GM12878 (cell line): ENCODE results near the gene KLF15.

Experiments used
- POLR2A ChIP-seq: IDR thresholded peaks from 2 replicates; pipeline ENCODE4 v1.6.1; 2011; ENCODE audit warnings: low read depth, mild to moderate bottlenecking, low read length
- RB1 ChIP-seq: fragments of 450-650 bp; formaldehyde crosslinking; IDR thresholded peaks from 2 replicates; pipeline ENCODE4 v1.6.1; 2017; ENCODE audit warnings: mild to moderate bottlenecking, borderline replicate concordance

DNA sequence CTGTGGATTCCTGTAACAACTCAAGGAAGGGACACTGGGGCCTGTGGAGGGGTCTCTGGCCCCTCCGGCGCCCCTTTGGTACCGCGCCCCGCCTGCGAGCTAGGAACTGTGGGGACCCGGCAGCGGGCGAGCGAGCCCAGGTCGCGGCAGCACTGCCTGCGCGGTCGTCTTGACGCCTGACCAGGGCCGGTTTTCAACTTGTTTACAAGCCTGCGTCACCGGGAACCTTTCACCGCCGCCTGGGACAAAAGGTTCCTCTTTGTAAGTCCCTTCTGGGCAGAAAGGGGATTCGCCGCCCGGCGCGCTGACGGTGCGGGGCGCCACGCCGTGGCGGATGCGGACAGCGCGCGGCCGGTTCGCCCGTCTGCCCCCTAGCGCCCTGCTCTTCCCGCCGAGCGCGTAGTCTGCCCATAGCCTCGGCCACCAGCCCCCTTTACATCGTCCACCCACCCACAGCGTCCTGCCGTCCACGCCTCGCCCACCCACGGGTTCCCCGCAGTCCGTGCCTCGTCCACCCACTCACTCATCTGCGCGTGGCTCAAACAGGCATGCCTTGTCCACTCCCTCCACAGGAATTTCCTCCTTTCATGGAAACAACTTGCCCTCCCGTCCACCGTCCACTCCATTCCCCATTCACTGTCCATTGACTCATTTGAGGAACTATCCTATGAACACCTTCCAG, 32.0 kb upstream of the KLF15 start:
- no peak for TF ChIP-seq POLR2A
- peak; percentile 39; the same call in 1 of the 2 replicates for TF ChIP-seq RB1
